ENCODE data around the gene PPFIBP2. TPM values are rescaled to one million over a fixed set of nuclear protein-coding genes. Genes with fewer than 3 reads are reported as not detected.

Gene PPFIBP2
- total RNA-seq, 2 donors from 2014 or later, result 16.3 to 25.5 TPM

GRCh38 chr11:7691759-7692350 is 178.1 kb downstream of the PPFIBP2 start:
- peak in 1 of 2 donors; percentile 48 for ATAC-seq
- intact Hi-C loops (cut with DNase I), result loop anchor here in 1 of 2 donors (5.0 kb wide), 1 partner anchor 595 kb away; no protein-coding TSS in a partner anchor
- no peak for DNase-seq

GRCh38 chr11:7692426-7692825 is 178.6 kb downstream of the PPFIBP2 start:
- ATAC-seq (no peak), DNase-seq (no peak)
- intact Hi-C loops (cut with DNase I), result loop anchor here in 1 of 2 donors (5.0 kb wide), 1 partner anchor 595 kb away; no protein-coding TSS in a partner anchor

- intact Hi-C loops (cut with DNase I), result loop anchor here in 1 of 2 donors (5.0 kb wide), 1 partner anchor 597 kb away; no protein-coding TSS in a partner anchor
- no peak for ATAC-seq
- no peak for DNase-seq
These were observed 180.4 kb downstream of the PPFIBP2 start for GRCh38 chr11:7694235-7694634.

GRCh38 chr11:7696424-7696823 is 182.6 kb downstream of the PPFIBP2 start:
- intact Hi-C loops (cut with DNase I), result no loop called here
- ATAC-seq, result no peak
- DNase-seq, result no peak

Other genes starting within 250 kb of the PPFIBP2 start
- 10 to 100 TPM in 1 of 2 donors, 1 to 10 TPM in 1; 6.7 to 16.5 TPM for gene OLFML1, start 28.5 kb upstream of the PPFIBP2 start, total RNA-seq
- gene CYB5R2, start 159.5 kb downstream of the PPFIBP2 start, total RNA-seq, result 1 to 10 TPM; 3.3 to 3.7 TPM
- gene OVCH2, start 192.5 kb downstream of the PPFIBP2 start, total RNA-seq, result not detected